ENCODE measurements around the gene NUDCD3.

Gene NUDCD3

DNA sequence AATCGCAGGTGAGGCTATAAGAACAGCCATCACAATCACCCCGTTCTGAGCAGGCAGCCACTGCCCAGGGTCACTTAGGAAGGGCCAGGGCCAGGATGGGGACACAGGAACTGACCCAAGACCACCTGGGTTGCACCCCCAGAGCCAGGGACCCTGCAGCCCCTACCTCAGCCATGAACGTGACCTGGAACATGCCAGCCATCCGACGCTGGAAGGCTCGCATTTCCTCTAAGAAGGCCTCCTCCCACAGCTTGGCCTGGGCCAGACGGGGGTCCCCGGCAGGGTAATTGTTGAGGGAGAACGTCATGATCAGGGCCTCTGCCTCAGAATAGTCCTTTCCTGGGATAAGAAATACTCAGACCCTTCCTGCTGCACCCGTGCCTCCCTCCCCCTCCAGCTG is 45.6 kb upstream of the NUDCD3 start:
- Histone ChIP-seq H3K4me3 (ENCODE audit: low read depth, low read length) (no peak overlapping the region), H3K36me3 (replicated peaks) (no peaks in the 10 kb centered on the region), H3K27ac (no peak overlapping the region), H3K27me3 (replicated peaks) (no peaks in the 10 kb centered on the region)
- no peak for DNase-seq
- in situ Hi-C loops (cut with HindIII; ENCODE audit: low pct_ligation_motif_present, low sequenced_read_pairs): no loop called here
- TF ChIP-seq, protein P1, sequence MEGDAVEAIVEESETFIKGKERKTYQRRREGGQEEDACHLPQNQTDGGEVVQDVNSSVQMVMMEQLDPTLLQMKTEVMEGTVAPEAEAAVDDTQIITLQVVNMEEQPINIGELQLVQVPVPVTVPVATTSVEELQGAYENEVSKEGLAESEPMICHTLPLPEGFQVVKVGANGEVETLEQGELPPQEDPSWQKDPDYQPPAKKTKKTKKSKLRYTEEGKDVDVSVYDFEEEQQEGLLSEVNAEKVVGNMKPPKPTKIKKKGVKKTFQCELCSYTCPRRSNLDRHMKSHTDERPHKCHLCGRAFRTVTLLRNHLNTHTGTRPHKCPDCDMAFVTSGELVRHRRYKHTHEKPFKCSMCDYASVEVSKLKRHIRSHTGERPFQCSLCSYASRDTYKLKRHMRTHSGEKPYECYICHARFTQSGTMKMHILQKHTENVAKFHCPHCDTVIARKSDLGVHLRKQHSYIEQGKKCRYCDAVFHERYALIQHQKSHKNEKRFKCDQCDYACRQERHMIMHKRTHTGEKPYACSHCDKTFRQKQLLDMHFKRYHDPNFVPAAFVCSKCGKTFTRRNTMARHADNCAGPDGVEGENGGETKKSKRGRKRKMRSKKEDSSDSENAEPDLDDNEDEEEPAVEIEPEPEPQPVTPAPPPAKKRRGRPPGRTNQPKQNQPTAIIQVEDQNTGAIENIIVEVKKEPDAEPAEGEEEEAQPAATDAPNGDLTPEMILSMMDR (IDR thresholded peaks at IDR 0.05; ENCODE audit: low read depth, low read length, missing control alignments): no peak

DNA sequence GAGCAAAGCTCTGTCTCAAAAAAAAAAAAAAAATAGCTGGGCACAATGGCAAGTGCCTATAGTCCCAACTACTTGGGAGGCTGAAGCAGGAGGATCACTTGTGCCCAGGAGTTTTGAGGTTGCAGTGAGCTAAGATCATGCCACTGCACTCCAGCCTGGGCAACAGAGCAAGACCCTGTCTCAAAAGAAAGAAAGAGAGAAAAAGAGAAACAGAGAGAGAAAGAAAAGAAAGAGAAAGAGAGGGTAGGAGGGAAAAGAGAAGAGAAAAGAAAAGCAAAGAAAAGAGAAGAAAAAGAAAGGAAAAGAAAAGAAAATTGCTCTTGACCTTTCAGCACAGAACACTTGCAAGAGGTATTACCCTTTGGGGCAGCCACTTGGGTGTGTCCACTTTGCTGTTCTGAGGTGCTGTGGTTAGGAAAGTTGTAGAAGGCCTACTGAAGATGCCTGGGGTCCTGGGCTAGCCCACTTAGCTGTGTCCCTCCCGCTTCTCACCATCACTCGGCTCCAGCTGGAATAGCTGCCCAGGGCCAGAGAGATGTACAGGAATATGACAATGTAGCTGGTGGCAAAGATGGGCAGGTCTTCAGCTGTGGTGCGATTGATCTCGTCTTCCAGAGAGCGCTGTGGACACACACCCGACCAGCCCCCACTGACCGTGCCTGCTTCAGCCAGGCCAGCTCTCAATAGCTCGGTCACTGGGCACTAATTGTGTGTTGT is 45.0 kb upstream of the NUDCD3 start:
- TF ChIP-seq, protein P1 (IDR thresholded peaks at IDR 0.05; ENCODE audit: low read depth, low read length, missing control alignments): no peak
- in situ Hi-C loops (cut with HindIII; ENCODE audit: low pct_ligation_motif_present, low sequenced_read_pairs): no loop called here
- H3K27ac ChIP-seq: no peak overlapping the region
- no peaks in the 10 kb centered on the region for H3K27me3 ChIP-seq (replicated peaks)
- DNase-seq: no peak
- H3K4me3 ChIP-seq (ENCODE audit: low read depth, low read length): no peak overlapping the region
- H3K36me3 ChIP-seq (replicated peaks): no peaks in the 10 kb centered on the region

DNA sequence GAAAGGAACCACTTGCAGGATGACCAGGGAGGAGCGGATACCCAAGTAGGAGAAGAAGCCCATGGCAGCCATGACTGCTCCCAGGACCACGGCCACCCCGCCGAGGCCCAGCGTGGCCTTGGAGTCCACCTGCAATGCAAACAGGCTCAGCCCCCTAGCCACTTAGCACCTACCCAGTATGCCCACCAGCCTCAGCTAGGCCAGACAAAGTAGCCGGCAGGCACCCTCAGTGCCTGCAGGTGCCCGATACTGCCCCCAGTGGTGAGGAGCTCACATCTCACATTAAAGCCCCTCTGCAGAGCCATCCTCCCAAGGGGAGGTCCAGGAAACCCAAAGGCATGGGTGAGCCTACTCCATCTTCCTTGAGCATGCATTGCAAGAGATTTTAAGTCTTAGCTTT is 44.0 kb upstream of the NUDCD3 start:
- H3K4me3 ChIP-seq (ENCODE audit: low read depth, low read length): no peak overlapping the region
- DNase-seq: no peak
- H3K27ac ChIP-seq: no peak overlapping the region
- in situ Hi-C loops (cut with HindIII; ENCODE audit: low pct_ligation_motif_present, low sequenced_read_pairs): no loop called here
- TF ChIP-seq, protein P1 (IDR thresholded peaks at IDR 0.05; ENCODE audit: low read depth, low read length, missing control alignments): peak; percentile 80
- H3K36me3 ChIP-seq (replicated peaks): no peaks in the 10 kb centered on the region
- no peaks in the 10 kb centered on the region for H3K27me3 ChIP-seq (replicated peaks)

DNA sequence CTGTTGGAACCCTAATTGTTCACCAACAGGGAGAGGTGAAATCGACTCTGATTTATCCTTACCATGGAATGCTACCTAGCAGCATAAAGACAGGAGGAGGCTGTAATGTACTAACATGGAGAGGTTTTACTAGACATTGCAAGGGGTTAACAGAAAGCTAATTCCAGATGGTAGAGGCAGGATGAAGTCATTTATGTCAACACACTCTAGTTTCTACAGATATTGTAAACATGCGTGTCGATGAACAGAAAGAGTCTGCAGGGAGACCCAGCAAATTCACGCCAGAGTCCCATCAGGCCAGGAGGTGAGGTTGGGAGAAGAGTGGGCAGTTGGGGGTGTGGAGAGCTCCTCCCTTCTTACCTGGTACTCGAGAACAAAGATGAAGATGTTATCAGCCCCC is 43.6 kb upstream of the NUDCD3 start:
- Histone ChIP-seq H3K27me3 (replicated peaks) (no peaks in the 10 kb centered on the region), H3K27ac (no peak overlapping the region), H3K4me3 (ENCODE audit: low read depth, low read length) (no peak overlapping the region), H3K36me3 (replicated peaks) (no peaks in the 10 kb centered on the region)
- TF ChIP-seq, protein P1 (IDR thresholded peaks at IDR 0.05; ENCODE audit: low read depth, low read length, missing control alignments): no peak
- in situ Hi-C loops (cut with HindIII; ENCODE audit: low pct_ligation_motif_present, low sequenced_read_pairs): no loop called here
- DNase-seq: no peak

DNA sequence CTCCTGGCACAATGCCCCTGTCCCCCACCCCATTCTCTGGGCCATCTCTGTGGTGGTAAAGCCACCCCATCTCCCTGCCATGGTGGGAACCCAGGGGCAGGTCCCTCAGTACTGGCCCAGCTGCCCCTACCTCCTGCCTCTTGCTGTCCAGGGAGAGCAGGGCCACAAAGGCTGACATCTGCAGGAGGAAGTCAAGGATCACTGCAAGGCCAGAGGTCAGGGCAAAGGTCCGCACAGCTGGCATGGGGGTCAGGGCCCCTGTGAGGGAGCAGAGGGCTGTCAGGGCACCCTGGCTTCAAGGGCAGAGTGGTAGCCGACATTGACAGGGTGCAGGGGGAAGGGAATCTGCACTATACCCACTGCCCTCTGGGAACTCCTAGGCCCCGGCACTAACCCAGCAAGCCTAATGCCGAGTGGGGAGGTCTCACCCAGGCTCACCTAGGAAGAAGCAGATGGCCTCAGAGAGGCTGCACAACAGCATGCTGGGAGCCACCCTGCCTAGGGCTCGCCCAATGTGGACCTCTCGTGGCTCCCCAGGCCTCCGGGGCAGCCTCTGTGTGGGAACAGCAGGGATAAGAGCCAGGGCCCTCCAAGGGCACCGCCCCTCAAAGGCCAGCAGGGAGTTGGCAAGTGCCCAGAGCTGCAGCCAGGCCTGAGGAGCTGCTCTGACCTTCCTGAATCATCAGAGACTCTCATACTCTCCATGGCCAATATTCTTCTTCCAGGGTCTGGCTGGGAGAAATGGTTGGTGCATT is 43.0 kb upstream of the NUDCD3 start:
- no peak for DNase-seq
- no peaks in the 10 kb centered on the region for H3K27me3 ChIP-seq (replicated peaks)
- H3K4me3 ChIP-seq (ENCODE audit: low read depth, low read length): no peak overlapping the region
- in situ Hi-C loops (cut with HindIII; ENCODE audit: low pct_ligation_motif_present, low sequenced_read_pairs): no loop called here
- no peaks in the 10 kb centered on the region for H3K36me3 ChIP-seq (replicated peaks)
- TF ChIP-seq, protein P1 (IDR thresholded peaks at IDR 0.05; ENCODE audit: low read depth, low read length, missing control alignments): no peak
- no peak overlapping the region for H3K27ac ChIP-seq
